HCT116 (cell line): ENCODE measurements around the gene TBXA2R. TPM values are rescaled to one million over a fixed set of nuclear protein-coding genes. Genes with fewer than 3 reads are reported as not detected.

Experiments used
- ATAC-seq: fragments of 200-7000 bp; cut with Tn5 transposase; 2 replicates; pipeline ENCODE4 v1.9.1; 2020; ENCODE audit warnings: mild to moderate bottlenecking, moderate library complexity
- BruUV-seq: library from RNA; stranded (reverse); fragments of 400-500 nt; replicated peaks from 2 replicates; lab custom pipeline; 2021; lab: Mats Ljungman, UMichigan
- CTCF ChIA-PET: fragments of 300-600 bp; sonication (Branson Sonifier 250); formaldehyde crosslinking; loops from one replicate; lab custom pipeline; 2021; ENCODE audit warnings: antibody characterized with exemption; lab: Charles Lee
- POLR2A ChIA-PET: fragments of 300-600, 350-600 bp; sonication (Branson Sonifier 250); formaldehyde crosslinking; loops from one replicate; lab custom pipeline; 2021; ENCODE audit warnings: antibody characterized with exemption; lab: Charles Lee
- RAD21 ChIA-PET, 2 experiments: fragments of 300-600 bp; sonication (Branson Sonifier 250); formaldehyde crosslinking; loops; one replicate each; lab custom pipeline; 2023; ENCODE audit warnings: low total read pairs in 2 of 2; ENCODE audit not compliant: uncharacterized antibody in 2 of 2, unreplicated experiment in 2 of 2, low non-redundant PET in 1 of 2; lab: Charles Lee
- DNase-seq: peaks from one replicate; pipeline ENCODE4 v3.0.0-alpha.2; 2010; ENCODE audit warnings: low read depth, low spot score
- H2AFZ ChIP-seq: fragments of 200-600 bp; shearing (Covaris generic), sonication (generic); 2 replicates; pipeline ENCODE4 v1.6.1; 2017; ENCODE audit warnings: low read depth, mixed run types, mixed read lengths, antibody characterized with exemption, low read length; ENCODE audit not compliant: poor library complexity, severe bottlenecking
- H3K27ac ChIP-seq: 2 replicates; pipeline ENCODE4 v1.5.1; 2012; ENCODE audit warnings: low read depth, low read length
- H3K27me3 ChIP-seq: fragments of 200-600 bp; sonication (generic); 2 replicates; pipeline ENCODE4 v1.6.1; 2016; ENCODE audit warnings: mixed run types, low read length, mixed read lengths; ENCODE audit not compliant: insufficient read depth
- H3K36me3 ChIP-seq, 2 experiments: fragments of 200-500 bp in 1 of 2; fragments of 200-600 bp in 1 of 2; sonication (Bioruptor generic) in 1 of 2; sonication (generic) in 1 of 2; 2 replicates each; pipeline versions ENCODE4 v1.5.1 to v1.6.1; 2014 to 2016; ENCODE audit warnings: low read length in 2 of 2, inconsistent platforms in 1 of 2, mixed read lengths in 1 of 2, mixed run types in 1 of 2; ENCODE audit not compliant: insufficient read depth in 2 of 2, control insufficient read depth in 1 of 2
- H3K4me1 ChIP-seq, 2 experiments: fragments of 200-600 bp in 1 of 2; sonication (generic) in 1 of 2; 2 replicates each; pipeline versions ENCODE4 v1.5.1 to v1.6.1; 2012 to 2017; ENCODE audit warnings: low read length in 2 of 2, inconsistent platforms in 1 of 2, mild to moderate bottlenecking in 1 of 2, mixed read lengths in 1 of 2, mixed run types in 1 of 2, moderate library complexity in 1 of 2; ENCODE audit not compliant: insufficient read depth in 2 of 2, control insufficient read depth in 1 of 2
- H3K4me2 ChIP-seq: fragments of 200-600 bp; sonication (generic); 2 replicates; pipeline ENCODE4 v1.6.1; 2017; ENCODE audit warnings: mixed run types, low read length, mixed read lengths
- H3K4me3 ChIP-seq, 2 experiments: fragments of 200-600 bp in 1 of 2; sonication (generic) in 1 of 2; replicated peaks in 1 of 2; 2 replicates each; pipeline ENCODE4 v1.5.1; 2011 to 2016; ENCODE audit warnings: low read length in 2 of 2, control low read depth in 1 of 2, low read depth in 1 of 2, mild to moderate bottlenecking in 1 of 2, mixed read lengths in 1 of 2, mixed run types in 1 of 2
- H3K79me2 ChIP-seq: fragments of 200-600 bp; sonication (generic); 2 replicates; pipeline ENCODE4 v1.6.1; 2017; ENCODE audit warnings: mild to moderate bottlenecking, mixed run types, low read length, moderate library complexity, mixed read lengths; ENCODE audit not compliant: insufficient read depth
- H3K9ac ChIP-seq: fragments of 200-600 bp; sonication (generic); 2 replicates; pipeline ENCODE4 v1.6.1; 2016; ENCODE audit warnings: low read length, mixed read lengths
- H3K9me2 ChIP-seq: fragments of 200-600 bp; sonication (generic), shearing (Covaris generic); 2 replicates; pipeline ENCODE4 v1.6.1; 2017; ENCODE audit warnings: mixed run types, mild to moderate bottlenecking, moderate library complexity; ENCODE audit not compliant: insufficient read depth
- H3K9me3 ChIP-seq, 2 experiments: fragments of 200-500 bp in 1 of 2; fragments of 200-600 bp in 1 of 2; sonication (Bioruptor generic) in 1 of 2; sonication (generic) in 1 of 2; 2 replicates each; pipeline ENCODE4 v1.6.1; 2014 to 2017; ENCODE audit warnings: low read length in 2 of 2, mixed read lengths in 2 of 2, inconsistent platforms in 1 of 2, low read depth in 1 of 2, mild to moderate bottlenecking in 1 of 2, mixed run types in 1 of 2, moderate library complexity in 1 of 2; ENCODE audit not compliant: control insufficient read depth in 1 of 2, insufficient read depth in 1 of 2
- H4K20me1 ChIP-seq: fragments of 200-600 bp; sonication (generic), shearing (Covaris generic); 2 replicates; pipeline ENCODE4 v1.6.1; 2017; ENCODE audit warnings: mixed run types, mild to moderate bottlenecking, moderate library complexity; ENCODE audit not compliant: insufficient read depth
- CEBPB ChIP-seq: IDR thresholded peaks from 2 replicates; pipeline ENCODE4 v1.6.1; 2012; ENCODE audit warnings: low read depth
- FOSL1 ChIP-seq: IDR thresholded peaks from 2 replicates; pipeline ENCODE4 v1.6.1; 2012; ENCODE audit warnings: low read depth
- JUND ChIP-seq: IDR thresholded peaks from 2 replicates; pipeline ENCODE4 v1.6.1; 2012
- SIN3A ChIP-seq: IDR thresholded peaks from 2 replicates; pipeline ENCODE4 v1.6.1; 2012; ENCODE audit warnings: low read depth
- ZNF274 ChIP-seq: fragments of 200-500 bp; sonication (Bioruptor generic); IDR thresholded peaks from 2 replicates; pipeline ENCODE4 v1.6.1; 2014; ENCODE audit warnings: mild to moderate bottlenecking, low read depth, low read length, inconsistent platforms
- intact Hi-C: fragments of 100-400 bp; cut with micrococcal nuclease; formaldehyde crosslinking; loops from 2 replicates; pipeline ENCODE4 v1.10.0; 2022
- total RNA-seq: library from RNA; stranded (reverse); gene quantifications from one replicate; pipeline ENCODE4 v1.2.1, GENCODE V29; 2021; ENCODE audit not compliant: unreplicated experiment
- TF ChIP-seq, protein P1 (sequence below), 3 experiments: fragments of 200-600 bp in 1 of 3; sonication (generic) in 1 of 3; IDR thresholded peaks in 2 of 3; conservative IDR thresholded peaks in 1 of 3; 2 replicates each; pipeline ENCODE4 v1.5.1; 2012 to 2017; ENCODE audit warnings: low read depth in 2 of 3, low read length in 2 of 3, antibody characterized with exemption in 1 of 3, borderline replicate concordance in 1 of 3, control low read depth in 1 of 3, mild to moderate bottlenecking in 1 of 3, mixed read lengths in 1 of 3, mixed run types in 1 of 3, moderate library complexity in 1 of 3; ENCODE audit not compliant: insufficient read depth in 1 of 3

Gene TBXA2R
- total RNA-seq, 1 experiment from 2014 or later, result 2.3 TPM

DNA sequence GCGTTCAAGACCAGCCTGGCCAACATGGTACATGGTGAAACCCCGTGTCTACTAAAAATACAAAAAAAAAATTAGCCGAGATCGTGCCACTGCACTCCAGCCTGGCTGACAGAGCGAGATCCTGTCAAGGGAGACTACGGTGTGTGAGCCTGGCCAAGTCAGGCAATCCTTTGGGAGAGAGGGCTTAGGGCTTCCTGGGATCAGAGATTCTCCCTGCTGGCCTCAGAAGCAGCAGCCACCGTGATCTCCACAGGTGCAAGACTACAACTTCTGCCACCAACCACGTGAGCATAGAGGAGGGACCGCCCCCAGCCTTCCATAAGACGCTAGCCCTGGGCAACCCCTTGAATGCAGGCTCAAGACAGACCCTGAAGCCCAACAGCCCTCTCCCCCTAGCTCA is 56.9 kb downstream of the TBXA2R start:
- no peak for DNase-seq
- peaks cover 0 to 25% of the 10 kb centered on the region in 2 experiments; a peak in 2 of 4 replicates for H3K4me1 ChIP-seq
- H3K79me2 ChIP-seq, result peaks cover 58% of the 10 kb centered on the region
- no peak for ATAC-seq
- H3K9ac ChIP-seq, result no peak overlapping the region
- H3K9me2 ChIP-seq, result no peaks in the 10 kb centered on the region
- H3K4me2 ChIP-seq, result no peak overlapping the region
- ChIA-PET CTCF (no interaction called here), POLR2A (no interaction called here), RAD21 (no interaction called here)
- no peaks in the 10 kb centered on the region for H3K27me3 ChIP-seq
- no peak overlapping the region for H3K4me3 ChIP-seq
- peaks cover 5% of the 10 kb centered on the region; the same call in 1 of the 2 replicates for H4K20me1 ChIP-seq
- no peak for TF ChIP-seq ZNF274
- TF ChIP-seq JUND, result no peak
- intact Hi-C loops, result loop anchor here (5.0 kb wide), 1 partner anchor 77 kb away; the partner anchor contains the start of gene CACTIN
- peaks cover 7 to 22% of the 10 kb centered on the region in 2 experiments for H3K36me3 ChIP-seq
- BruUV-seq, result no TSS peak
- no peak overlapping the region for H3K27ac ChIP-seq
- no peak overlapping the region for H2AFZ ChIP-seq
- H3K9me3 ChIP-seq, result no peaks in the 10 kb centered on the region

DNA sequence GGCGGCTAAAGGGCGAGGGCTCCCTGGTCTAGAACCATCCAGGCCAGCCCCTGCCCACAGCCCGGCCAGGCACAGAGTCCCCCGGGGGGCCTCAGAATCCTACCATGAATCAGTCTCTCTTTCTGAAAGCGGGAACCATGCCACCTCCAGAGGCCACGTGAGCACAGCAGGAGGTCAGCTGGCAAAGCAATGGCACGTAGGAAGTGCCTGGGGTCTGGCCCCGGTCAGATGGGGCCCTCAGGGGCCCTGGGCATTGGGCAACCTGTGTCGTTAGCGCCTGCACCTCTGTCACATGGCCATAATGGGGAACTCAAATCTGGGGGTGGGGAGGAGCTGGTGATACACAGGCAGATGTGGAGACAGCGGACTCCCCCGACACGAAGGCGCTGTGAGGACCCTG is 58.1 kb downstream of the TBXA2R start:
- DNase-seq (no peak), ATAC-seq (no peak)
- peaks cover 46% of the 10 kb centered on the region for H3K79me2 ChIP-seq
- BruUV-seq, result no TSS peak
- H3K9me2 ChIP-seq, result no peaks in the 10 kb centered on the region
- H3K27ac ChIP-seq, result no peak overlapping the region; the same call in 1 of the 2 replicates
- no peak overlapping the region for H2AFZ ChIP-seq
- peaks cover 11 to 24% of the 10 kb centered on the region in 2 experiments for H3K36me3 ChIP-seq
- intact Hi-C loops, result loop anchor here (5.0 kb wide), 1 partner anchor 79 kb away; the partner anchor contains the start of gene CACTIN
- no peaks in the 10 kb centered on the region for H3K27me3 ChIP-seq
- H3K4me2 ChIP-seq, result no peak overlapping the region
- no peaks in the 10 kb centered on the region for H3K9me3 ChIP-seq
- ChIA-PET RAD21 (interaction anchor here in 1 of 2 experiments (1.2 kb wide), 1 partner anchor 27 kb away, joined by 3 read pairs; no protein-coding TSS in a partner anchor), POLR2A (no interaction called here), CTCF (no interaction called here)
- H3K4me1 ChIP-seq, result peaks cover 0 to 18% of the 10 kb centered on the region in 2 experiments; a peak in 2 of 4 replicates
- TF ChIP-seq, protein P1, sequence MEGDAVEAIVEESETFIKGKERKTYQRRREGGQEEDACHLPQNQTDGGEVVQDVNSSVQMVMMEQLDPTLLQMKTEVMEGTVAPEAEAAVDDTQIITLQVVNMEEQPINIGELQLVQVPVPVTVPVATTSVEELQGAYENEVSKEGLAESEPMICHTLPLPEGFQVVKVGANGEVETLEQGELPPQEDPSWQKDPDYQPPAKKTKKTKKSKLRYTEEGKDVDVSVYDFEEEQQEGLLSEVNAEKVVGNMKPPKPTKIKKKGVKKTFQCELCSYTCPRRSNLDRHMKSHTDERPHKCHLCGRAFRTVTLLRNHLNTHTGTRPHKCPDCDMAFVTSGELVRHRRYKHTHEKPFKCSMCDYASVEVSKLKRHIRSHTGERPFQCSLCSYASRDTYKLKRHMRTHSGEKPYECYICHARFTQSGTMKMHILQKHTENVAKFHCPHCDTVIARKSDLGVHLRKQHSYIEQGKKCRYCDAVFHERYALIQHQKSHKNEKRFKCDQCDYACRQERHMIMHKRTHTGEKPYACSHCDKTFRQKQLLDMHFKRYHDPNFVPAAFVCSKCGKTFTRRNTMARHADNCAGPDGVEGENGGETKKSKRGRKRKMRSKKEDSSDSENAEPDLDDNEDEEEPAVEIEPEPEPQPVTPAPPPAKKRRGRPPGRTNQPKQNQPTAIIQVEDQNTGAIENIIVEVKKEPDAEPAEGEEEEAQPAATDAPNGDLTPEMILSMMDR (IDR thresholded peaks at IDR 0.05 in 2 of 3, conservative IDR thresholded peaks at IDR 0.05 in 1 of 3; ENCODE audit: borderline replicate concordance in 1 of 3, insufficient read depth in 1 of 3, low read depth in 2 of 3, low read length in 2 of 3), result no peak
- TF ChIP-seq FOSL1, result no peak
- no peak for TF ChIP-seq CEBPB
- TF ChIP-seq SIN3A, result no peak
- H3K9ac ChIP-seq, result no peak overlapping the region
- H3K4me3 ChIP-seq, result no peak overlapping the region
- H4K20me1 ChIP-seq, result peaks cover 5% of the 10 kb centered on the region; the same call in 1 of the 2 replicates
